Erythroblast (primary cell): Measurements from ENCODE around the gene RASEF.

Experiments
- GATA1 ChIP-seq: IDR thresholded peaks from 2 replicates; pipeline ENCODE4 v1.6.1; 2011; ENCODE audit warnings: low read depth, mild to moderate bottlenecking, control low read depth, low read length, moderate library complexity
- POLR2A ChIP-seq: IDR thresholded peaks from 2 replicates; pipeline ENCODE4 v1.6.1; 2011; ENCODE audit warnings: mild to moderate bottlenecking, low read length

- TF ChIP-seq GATA1 (no peak), POLR2A (no peak)
Measured at GRCh38 chr9:82968388-82968787, 94.6 kb downstream of the RASEF start.
